Measurements from ENCODE around the gene LUZP2.

DNA sequence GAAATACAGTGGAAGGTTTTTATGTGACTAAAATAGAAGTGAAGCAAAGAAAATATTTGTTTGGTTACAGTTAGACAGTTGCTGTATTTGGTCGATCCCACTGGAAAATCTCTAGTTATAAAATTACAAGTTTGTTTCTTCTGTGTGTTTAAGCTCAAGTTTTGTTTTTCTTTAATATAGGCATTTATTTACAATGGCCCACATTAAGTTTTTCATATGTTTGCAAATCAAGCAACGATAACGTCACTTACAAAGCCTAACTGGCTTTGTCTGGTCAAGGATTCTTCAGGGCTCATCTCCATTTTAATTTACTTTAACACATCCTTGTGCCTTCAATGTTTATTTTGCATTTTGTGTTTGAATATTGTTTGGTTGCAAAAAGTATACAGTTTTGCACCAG lies 270.6 kb downstream of the LUZP2 start:
- TF ChIP-seq, protein P1, sequence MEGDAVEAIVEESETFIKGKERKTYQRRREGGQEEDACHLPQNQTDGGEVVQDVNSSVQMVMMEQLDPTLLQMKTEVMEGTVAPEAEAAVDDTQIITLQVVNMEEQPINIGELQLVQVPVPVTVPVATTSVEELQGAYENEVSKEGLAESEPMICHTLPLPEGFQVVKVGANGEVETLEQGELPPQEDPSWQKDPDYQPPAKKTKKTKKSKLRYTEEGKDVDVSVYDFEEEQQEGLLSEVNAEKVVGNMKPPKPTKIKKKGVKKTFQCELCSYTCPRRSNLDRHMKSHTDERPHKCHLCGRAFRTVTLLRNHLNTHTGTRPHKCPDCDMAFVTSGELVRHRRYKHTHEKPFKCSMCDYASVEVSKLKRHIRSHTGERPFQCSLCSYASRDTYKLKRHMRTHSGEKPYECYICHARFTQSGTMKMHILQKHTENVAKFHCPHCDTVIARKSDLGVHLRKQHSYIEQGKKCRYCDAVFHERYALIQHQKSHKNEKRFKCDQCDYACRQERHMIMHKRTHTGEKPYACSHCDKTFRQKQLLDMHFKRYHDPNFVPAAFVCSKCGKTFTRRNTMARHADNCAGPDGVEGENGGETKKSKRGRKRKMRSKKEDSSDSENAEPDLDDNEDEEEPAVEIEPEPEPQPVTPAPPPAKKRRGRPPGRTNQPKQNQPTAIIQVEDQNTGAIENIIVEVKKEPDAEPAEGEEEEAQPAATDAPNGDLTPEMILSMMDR (IDR thresholded peaks at IDR 0.05), result no peak
- no peak for TF ChIP-seq POLR2A (IDR thresholded peaks at IDR 0.05)
